Common myeloid progenitor, CD34-positive (primary cell): ENCODE results near the gene GRM8.
A peak's percentile ranks its signal among the peaks of the same experiment; 100 is the strongest.
"Not testable (repeated sequence)": the region's sequence is repeated elsewhere in the genome, so short reads cannot be mapped to it uniquely, and the experiment has no call there.

ENCODE experiments used
- CTCF ChIA-PET: fragments of 350-600 bp; sonication (Branson Sonifier 250); formaldehyde crosslinking; loops from one replicate; lab custom pipeline; 2021; ENCODE audit warnings: antibody characterized with exemption; lab: Charles Lee
- POLR2A ChIA-PET: fragments of 350-600 bp; sonication (Branson Sonifier 250); formaldehyde crosslinking; loops from one replicate; lab custom pipeline; 2021; ENCODE audit warnings: antibody characterized with exemption; lab: Charles Lee
- DNase-seq, 3 donors: peaks; one replicate each; pipeline versions ENCODE4 v3.0.0 to v3.0.0-alpha.2; 2013
- H3K27ac ChIP-seq, 2 experiments: 1 replicate in 1 of 2; 2 replicates in 1 of 2; pipeline ENCODE4 v1.7.0; 2013; ENCODE audit warnings: inconsistent platforms in 2 of 2, low read length in 2 of 2, mild to moderate bottlenecking in 2 of 2, low read depth in 1 of 2, moderate library complexity in 1 of 2; ENCODE audit not compliant: severe bottlenecking in 2 of 2, insufficient read depth in 1 of 2, poor library complexity in 1 of 2
- H3K27me3 ChIP-seq, 5 experiments: replicated peaks in 2 of 5; 1 replicate in 3 of 5; 2 replicates in 2 of 5; pipeline versions ENCODE4 v1.6.1 to v1.7.0; 2013; ENCODE audit warnings: low read length in 4 of 5, mild to moderate bottlenecking in 2 of 5, moderate library complexity in 2 of 5, inconsistent platforms in 1 of 5; ENCODE audit not compliant: insufficient read depth in 5 of 5, control insufficient read depth in 4 of 5
- H3K36me3 ChIP-seq, 4 experiments: 1 replicate in 2 of 4; 2 replicates in 2 of 4; pipeline versions ENCODE4 v1.6.1 to v1.7.0; 2013; ENCODE audit warnings: low read length in 3 of 4, control low read depth in 1 of 4, mild to moderate bottlenecking in 1 of 4; ENCODE audit not compliant: control insufficient read depth in 4 of 4, insufficient read depth in 4 of 4
- H3K4me1 ChIP-seq, 4 experiments: 1 replicate in 3 of 4; 2 replicates in 1 of 4; pipeline versions ENCODE4 v1.6.1 to v1.7.1; 2013; ENCODE audit warnings: low read length in 3 of 4, mild to moderate bottlenecking in 3 of 4, control low read depth in 1 of 4, inconsistent platforms in 1 of 4, moderate library complexity in 1 of 4; ENCODE audit not compliant: control insufficient read depth in 4 of 4, insufficient read depth in 4 of 4; ENCODE audit errors: control extremely low read depth in 1 of 4
- H3K4me3 ChIP-seq, 7 experiments: 1 replicate in 4 of 7; 2 replicates in 3 of 7; pipeline versions ENCODE4 v1.5.1 to v1.7.0; 2013; ENCODE audit warnings: mild to moderate bottlenecking in 7 of 7, low read length in 6 of 7, moderate library complexity in 6 of 7, inconsistent platforms in 2 of 7, low read depth in 2 of 7, control low read depth in 1 of 7; ENCODE audit not compliant: insufficient read depth in 4 of 7, control insufficient read depth in 1 of 7; ENCODE audit errors: extremely low read depth in 1 of 7
- H3K9me3 ChIP-seq, 5 experiments: 1 replicate in 4 of 5; 2 replicates in 1 of 5; pipeline versions ENCODE4 v1.6.1 to v1.7.1; 2013; ENCODE audit warnings: low read length in 4 of 5, mild to moderate bottlenecking in 2 of 5, inconsistent platforms in 1 of 5, low read depth in 1 of 5, moderate library complexity in 1 of 5; ENCODE audit not compliant: control insufficient read depth in 4 of 5, insufficient read depth in 2 of 5; ENCODE audit errors: control extremely low read depth in 1 of 5
- WGBS: methylation state at CpG from one replicate; pipeline ENCODE4 v1.1.5; 2013; ENCODE audit not compliant: insufficient coverage; 5-methylcytosine and 5-hydroxymethylcytosine counted together

GRM8 gene

GRCh38 chr7:126685018-126685573 lies 567.6 kb downstream of the GRM8 start:
- WGBS = 100% methylated on average over 4 of the region's 11 CpGs
- ChIA-PET POLR2A (no interaction called here), CTCF (no interaction called here)
- Histone ChIP-seq H3K27ac (no peak overlapping the region), H3K27me3 (no peaks in the 10 kb centered on the region), H3K36me3 (no peaks in the 10 kb centered on the region), H3K4me3 (no peak overlapping the region), H3K9me3 (peaks cover 0 to 4% (median 0%) of the 10 kb centered on the region in 5 experiments), H3K4me1 (no peaks in the 10 kb centered on the region)
- no peak for DNase-seq

- no peak overlapping the region for H3K27ac ChIP-seq
- H3K36me3 ChIP-seq = no peaks in the 10 kb centered on the region
- ChIA-PET CTCF (interaction anchor here (1.1 kb wide), 1 partner anchor 24 kb away, joined by 3 read pairs; no protein-coding TSS in a partner anchor), POLR2A (no interaction called here)
- DNase-seq = no peak
- peaks cover 0 to 4% (median 0%) of the 10 kb centered on the region in 5 experiments for H3K9me3 ChIP-seq
- H3K27me3 ChIP-seq = no peaks in the 10 kb centered on the region
- no peaks in the 10 kb centered on the region for H3K4me1 ChIP-seq
- H3K4me3 ChIP-seq = no peak overlapping the region
These were observed 570.6 kb downstream of the GRM8 start for GRCh38 chr7:126682176-126682575.

GRCh38 chr7:126668762-126669161 lies 584.0 kb downstream of the GRM8 start:
- POLR2A ChIA-PET, CTCF ChIA-PET, H3K4me1 ChIP-seq, H3K9me3 ChIP-seq, H3K27ac ChIP-seq, H3K36me3 ChIP-seq, H3K27me3 ChIP-seq, DNase-seq, H3K4me3 ChIP-seq: not testable (repeated sequence)
- no CpG with 5 or more reads among the region's 1 CpG for WGBS

GRCh38 chr7:126668367-126668752 lies 584.4 kb downstream of the GRM8 start:
- Histone ChIP-seq H3K4me1 (no peaks in the 10 kb centered on the region), H3K9me3 (no peaks in the 10 kb centered on the region), H3K27me3 (no peaks in the 10 kb centered on the region), H3K27ac (no peak overlapping the region), H3K36me3 (no peaks in the 10 kb centered on the region), H3K4me3 (no peak overlapping the region)
- WGBS = 100% methylated on average over 5 of the region's 5 CpGs
- no peak for DNase-seq
- ChIA-PET CTCF (no interaction called here), POLR2A (no interaction called here)

GRCh38 chr7:126667742-126668366 lies 584.9 kb downstream of the GRM8 start:
- CTCF ChIA-PET = interaction anchor here (0.8 kb wide), 1 partner anchor 31 kb away, joined by 3 read pairs; no protein-coding TSS in a partner anchor
- H3K27ac ChIP-seq = no peak overlapping the region
- POLR2A ChIA-PET = no interaction called here
- H3K9me3 ChIP-seq = no peaks in the 10 kb centered on the region
- no peaks in the 10 kb centered on the region for H3K36me3 ChIP-seq
- DNase-seq = no peak
- no peak overlapping the region for H3K4me3 ChIP-seq
- WGBS = 97% methylated on average over 14 of the region's 14 CpGs
- no peaks in the 10 kb centered on the region for H3K27me3 ChIP-seq
- no peaks in the 10 kb centered on the region for H3K4me1 ChIP-seq

- POLR2A ChIA-PET = no interaction called here
- CTCF ChIA-PET = interaction anchor here (1.1 kb wide), 1 partner anchor 10 kb away, joined by 3 read pairs; no protein-coding TSS in a partner anchor
- Histone ChIP-seq H3K27me3 (no peaks in the 10 kb centered on the region), H3K27ac (no peak overlapping the region), H3K36me3 (no peaks in the 10 kb centered on the region), H3K4me3 (no peak overlapping the region), H3K9me3 (no peaks in the 10 kb centered on the region), H3K4me1 (peaks cover 0 to 3% (median 0%) of the 10 kb centered on the region in 4 experiments)
- DNase-seq = no peak
- WGBS = 92% methylated on average over 4 of the region's 4 CpGs
These were observed 589.9 kb downstream of the GRM8 start for GRCh38 chr7:126662856-126663255.

- peak in 1 of 3 donors; percentile 15 for DNase-seq
These were observed 593.6 kb downstream of the GRM8 start for GRCh38 chr7:126659124-126659523.

More at GRCh38 chr7:126659124-126659523, 593.6 kb downstream of the GRM8 start:
- POLR2A ChIA-PET = no interaction called here
- no peaks in the 10 kb centered on the region for H3K36me3 ChIP-seq
- no CpG with 5 or more reads among the region's 3 CpGs for WGBS
- no peaks in the 10 kb centered on the region for H3K27me3 ChIP-seq
- peaks cover 0 to 4% (median 0%) of the 10 kb centered on the region in 4 experiments for H3K4me1 ChIP-seq
- CTCF ChIA-PET = no interaction called here
- no peak overlapping the region for H3K4me3 ChIP-seq
- no peaks in the 10 kb centered on the region for H3K9me3 ChIP-seq
- no peak overlapping the region for H3K27ac ChIP-seq
